ENCODE results near the gene ARHGAP15. TPM values are rescaled to one million over a fixed set of nuclear protein-coding genes. Genes with fewer than 3 reads are reported as not detected.

Gene ARHGAP15
- total RNA-seq, 4 donors from 2014 or later: 7.9 to 32.5 (median 20.7) TPM

DNA sequence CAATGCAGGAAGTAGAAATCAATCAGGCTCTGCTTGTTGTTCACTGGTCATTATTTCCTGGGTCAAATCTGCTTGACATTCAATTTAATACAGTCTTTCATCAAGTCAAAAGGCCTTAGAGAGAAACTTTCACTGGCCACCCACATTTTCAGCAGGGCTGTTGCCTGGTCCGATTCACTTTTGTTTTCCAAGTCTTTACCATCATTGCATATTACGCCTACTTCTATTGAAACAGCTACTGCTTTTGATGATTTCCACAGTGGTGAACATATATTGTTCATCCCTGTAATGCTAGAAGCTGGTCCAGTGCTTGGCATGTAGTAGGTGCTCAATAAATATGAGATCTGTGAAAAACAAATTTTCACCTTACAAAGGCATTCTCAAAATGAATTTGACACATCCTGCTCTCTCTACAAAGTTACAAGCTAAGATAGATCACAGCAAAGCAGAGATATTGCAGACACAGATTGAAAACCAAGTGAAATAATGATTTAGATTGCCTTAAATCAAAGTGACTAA, 600.1 kb downstream of the ARHGAP15 start:
- TF ChIP-seq, protein P1, sequence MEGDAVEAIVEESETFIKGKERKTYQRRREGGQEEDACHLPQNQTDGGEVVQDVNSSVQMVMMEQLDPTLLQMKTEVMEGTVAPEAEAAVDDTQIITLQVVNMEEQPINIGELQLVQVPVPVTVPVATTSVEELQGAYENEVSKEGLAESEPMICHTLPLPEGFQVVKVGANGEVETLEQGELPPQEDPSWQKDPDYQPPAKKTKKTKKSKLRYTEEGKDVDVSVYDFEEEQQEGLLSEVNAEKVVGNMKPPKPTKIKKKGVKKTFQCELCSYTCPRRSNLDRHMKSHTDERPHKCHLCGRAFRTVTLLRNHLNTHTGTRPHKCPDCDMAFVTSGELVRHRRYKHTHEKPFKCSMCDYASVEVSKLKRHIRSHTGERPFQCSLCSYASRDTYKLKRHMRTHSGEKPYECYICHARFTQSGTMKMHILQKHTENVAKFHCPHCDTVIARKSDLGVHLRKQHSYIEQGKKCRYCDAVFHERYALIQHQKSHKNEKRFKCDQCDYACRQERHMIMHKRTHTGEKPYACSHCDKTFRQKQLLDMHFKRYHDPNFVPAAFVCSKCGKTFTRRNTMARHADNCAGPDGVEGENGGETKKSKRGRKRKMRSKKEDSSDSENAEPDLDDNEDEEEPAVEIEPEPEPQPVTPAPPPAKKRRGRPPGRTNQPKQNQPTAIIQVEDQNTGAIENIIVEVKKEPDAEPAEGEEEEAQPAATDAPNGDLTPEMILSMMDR (IDR thresholded peaks at IDR 0.05; ENCODE audit: low read depth): no peak

DNA sequence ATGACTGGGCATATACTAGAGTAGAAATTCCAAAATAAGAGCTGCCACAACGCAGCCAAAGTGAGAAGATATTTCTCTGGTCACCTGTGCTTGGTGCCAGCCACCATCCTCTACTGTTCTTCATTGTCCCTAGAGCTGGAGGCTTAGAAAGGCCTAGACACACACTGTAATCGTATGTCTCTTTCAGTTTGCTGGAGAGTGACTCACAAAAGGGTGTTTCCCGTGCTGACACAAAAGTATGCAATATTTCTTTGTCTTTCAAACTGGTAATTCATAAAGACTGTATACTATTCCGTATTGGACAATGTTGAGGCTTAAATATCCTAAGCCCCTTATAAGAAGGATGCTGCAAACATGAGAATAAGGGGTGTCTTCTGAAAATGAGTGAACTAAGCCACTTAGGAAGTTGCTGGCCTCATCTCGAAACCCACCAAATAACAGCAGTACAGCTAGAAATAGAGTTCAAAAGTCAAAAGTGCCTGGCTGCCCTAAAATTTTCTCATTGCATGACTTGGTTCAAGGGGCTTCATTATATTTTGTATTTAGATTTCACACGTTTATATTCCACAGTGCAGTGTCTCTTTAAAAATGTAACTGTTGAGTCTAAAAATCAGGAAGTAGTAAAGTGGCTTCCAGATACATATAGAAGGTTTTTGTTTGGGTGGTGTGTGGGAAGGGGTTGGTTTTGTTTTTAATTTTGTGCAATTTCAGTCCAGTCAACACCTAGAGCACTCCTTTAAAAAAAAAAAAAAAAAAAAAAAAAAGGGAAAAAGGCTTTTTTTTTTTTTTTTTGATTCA, 601.1 kb downstream of the ARHGAP15 start:
- TF ChIP-seq, protein P1 (IDR thresholded peaks at IDR 0.05; ENCODE audit: low read depth): no peak

DNA sequence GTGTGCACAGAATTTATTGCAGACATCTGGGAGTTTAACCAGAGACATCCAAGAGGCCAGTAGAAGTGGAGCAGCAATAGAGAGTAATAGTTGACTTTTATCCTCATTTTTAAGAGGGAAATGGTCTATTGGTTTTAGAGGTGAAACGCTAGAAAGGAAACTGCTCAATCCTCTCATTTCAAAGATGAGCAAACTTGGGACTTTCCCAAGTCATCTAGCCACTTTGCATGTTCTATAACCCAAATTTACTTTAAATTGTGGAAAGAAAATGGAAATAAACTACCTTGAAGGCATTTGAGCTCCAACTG, 601.7 kb downstream of the ARHGAP15 start:
- TF ChIP-seq, protein P1 (IDR thresholded peaks at IDR 0.05; ENCODE audit: low read depth): no peak

DNA sequence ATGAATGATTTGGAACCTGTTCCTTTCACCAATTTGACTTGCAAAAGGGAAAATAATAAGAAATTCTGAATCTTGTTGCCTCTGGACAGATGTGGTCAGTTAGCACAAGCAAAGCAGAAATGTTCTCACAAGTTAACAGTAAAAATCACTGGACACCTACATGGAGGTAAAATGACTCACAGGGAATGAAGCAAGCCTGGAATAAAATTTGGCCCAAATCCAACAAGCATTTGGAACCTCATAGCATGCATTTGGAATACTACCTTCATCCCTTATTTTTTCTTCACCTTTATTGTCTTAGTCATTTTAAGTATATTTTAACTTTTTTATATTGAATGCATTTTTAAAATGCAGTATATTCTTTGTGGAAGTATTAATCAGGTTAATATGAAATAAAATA, 602.9 kb downstream of the ARHGAP15 start:
- TF ChIP-seq, protein P1 (IDR thresholded peaks at IDR 0.05; ENCODE audit: low read depth): no peak

DNA sequence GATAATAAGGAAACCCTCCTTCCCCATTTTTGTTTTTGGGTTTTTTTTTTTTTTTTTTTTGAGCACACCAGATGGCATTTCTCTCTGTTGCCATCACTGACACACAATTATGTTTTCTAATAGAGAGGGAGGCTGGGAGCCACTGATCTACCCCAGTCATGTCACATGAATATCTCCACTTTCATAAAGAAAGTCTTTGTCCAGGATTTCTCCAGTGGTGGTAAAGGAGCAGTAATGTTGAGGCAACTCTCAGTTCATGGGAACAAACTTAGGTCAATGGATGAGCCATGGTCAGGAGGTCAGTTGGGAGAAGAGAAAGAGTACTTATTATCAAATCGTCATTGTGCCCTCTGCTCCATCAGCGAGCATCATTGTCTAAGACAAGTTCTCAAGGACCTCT, 603.7 kb downstream of the ARHGAP15 start:
- TF ChIP-seq, protein P1 (IDR thresholded peaks at IDR 0.05; ENCODE audit: low read depth): no peak

DNA sequence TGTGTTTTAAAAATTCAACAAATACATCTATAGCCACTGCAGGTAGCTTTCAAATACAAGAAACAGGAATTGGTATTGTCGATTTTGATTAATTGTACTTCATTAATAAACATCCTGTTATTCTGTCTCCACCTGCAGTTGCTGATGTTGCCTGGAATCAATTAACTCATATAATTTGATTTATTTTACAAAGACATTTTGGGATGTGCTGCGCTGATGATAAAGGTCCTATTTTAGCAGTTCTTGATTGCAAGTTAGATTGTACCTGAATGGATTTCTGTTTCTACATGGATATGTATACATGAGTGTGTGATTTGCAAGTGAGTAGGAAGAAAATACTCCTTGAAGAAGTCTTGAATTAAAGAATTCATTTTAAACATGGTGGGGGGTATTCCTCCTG, 605.3 kb downstream of the ARHGAP15 start:
- TF ChIP-seq, protein P1 (IDR thresholded peaks at IDR 0.05; ENCODE audit: low read depth): no peak

DNA sequence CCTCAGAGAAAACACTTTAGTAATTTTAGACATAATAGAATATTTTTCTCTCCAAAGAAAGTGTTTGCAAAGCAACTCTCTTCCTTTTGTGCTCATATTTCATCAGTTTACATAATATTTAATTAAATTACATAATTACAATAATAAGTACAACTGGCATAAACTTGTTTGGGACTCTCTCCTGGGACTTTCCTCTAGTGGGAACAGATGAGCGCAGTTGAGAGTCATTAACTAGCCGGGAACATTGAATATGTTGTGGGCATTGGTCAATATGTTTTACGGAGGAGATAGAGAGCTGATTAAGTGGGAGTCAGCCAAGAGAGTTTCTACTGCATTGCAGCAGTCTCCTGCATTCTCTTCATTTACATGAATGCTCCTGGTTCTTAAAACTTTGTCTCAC, 607.7 kb downstream of the ARHGAP15 start:
- TF ChIP-seq, protein P1 (IDR thresholded peaks at IDR 0.05; ENCODE audit: low read depth): no peak
